ENCODE data around the gene RPS18. TPM values are rescaled to one million over a fixed set of nuclear protein-coding genes. Genes with fewer than 3 reads are reported as not detected.

Gene RPS18
- total and polyA plus RNA-seq, 9 of the 15 experiments (the other 6 are each of a cell fraction or from before 2014, with no cell fraction given) = 5,023 to 17,516 (median 8,131) TPM

GRCh38 chr6:33276864-33277662 lies 5.2 kb downstream of the RPS18 start, which contains the start of gene B3GALT4 (continued):
- TF ChIP-seq, protein P1, sequence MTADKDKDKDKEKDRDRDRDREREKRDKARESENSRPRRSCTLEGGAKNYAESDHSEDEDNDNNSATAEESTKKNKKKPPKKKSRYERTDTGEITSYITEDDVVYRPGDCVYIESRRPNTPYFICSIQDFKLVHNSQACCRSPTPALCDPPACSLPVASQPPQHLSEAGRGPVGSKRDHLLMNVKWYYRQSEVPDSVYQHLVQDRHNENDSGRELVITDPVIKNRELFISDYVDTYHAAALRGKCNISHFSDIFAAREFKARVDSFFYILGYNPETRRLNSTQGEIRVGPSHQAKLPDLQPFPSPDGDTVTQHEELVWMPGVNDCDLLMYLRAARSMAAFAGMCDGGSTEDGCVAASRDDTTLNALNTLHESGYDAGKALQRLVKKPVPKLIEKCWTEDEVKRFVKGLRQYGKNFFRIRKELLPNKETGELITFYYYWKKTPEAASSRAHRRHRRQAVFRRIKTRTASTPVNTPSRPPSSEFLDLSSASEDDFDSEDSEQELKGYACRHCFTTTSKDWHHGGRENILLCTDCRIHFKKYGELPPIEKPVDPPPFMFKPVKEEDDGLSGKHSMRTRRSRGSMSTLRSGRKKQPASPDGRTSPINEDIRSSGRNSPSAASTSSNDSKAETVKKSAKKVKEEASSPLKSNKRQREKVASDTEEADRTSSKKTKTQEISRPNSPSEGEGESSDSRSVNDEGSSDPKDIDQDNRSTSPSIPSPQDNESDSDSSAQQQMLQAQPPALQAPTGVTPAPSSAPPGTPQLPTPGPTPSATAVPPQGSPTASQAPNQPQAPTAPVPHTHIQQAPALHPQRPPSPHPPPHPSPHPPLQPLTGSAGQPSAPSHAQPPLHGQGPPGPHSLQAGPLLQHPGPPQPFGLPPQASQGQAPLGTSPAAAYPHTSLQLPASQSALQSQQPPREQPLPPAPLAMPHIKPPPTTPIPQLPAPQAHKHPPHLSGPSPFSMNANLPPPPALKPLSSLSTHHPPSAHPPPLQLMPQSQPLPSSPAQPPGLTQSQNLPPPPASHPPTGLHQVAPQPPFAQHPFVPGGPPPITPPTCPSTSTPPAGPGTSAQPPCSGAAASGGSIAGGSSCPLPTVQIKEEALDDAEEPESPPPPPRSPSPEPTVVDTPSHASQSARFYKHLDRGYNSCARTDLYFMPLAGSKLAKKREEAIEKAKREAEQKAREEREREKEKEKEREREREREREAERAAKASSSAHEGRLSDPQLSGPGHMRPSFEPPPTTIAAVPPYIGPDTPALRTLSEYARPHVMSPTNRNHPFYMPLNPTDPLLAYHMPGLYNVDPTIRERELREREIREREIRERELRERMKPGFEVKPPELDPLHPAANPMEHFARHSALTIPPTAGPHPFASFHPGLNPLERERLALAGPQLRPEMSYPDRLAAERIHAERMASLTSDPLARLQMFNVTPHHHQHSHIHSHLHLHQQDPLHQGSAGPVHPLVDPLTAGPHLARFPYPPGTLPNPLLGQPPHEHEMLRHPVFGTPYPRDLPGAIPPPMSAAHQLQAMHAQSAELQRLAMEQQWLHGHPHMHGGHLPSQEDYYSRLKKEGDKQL (CRISPR knock-in tag; IDR thresholded peaks at IDR 0.05; ENCODE audit: borderline replicate concordance) = 0 out of 2 replicates have a peak, but pooled peaks have one; percentile 85
- TF ChIP-seq RBM25 (IDR thresholded peaks at IDR 0.05; ENCODE audit: low read depth, low read length, severe bottlenecking) (no peak), SMAD3 (CRISPR knock-in tag; conservative IDR thresholded peaks at IDR 0.05) (peak; percentile 73), STAT5B (CRISPR knock-in tag; IDR thresholded peaks at IDR 0.05) (no peak), SAFB2 (IDR thresholded peaks at IDR 0.05; ENCODE audit: borderline replicate concordance, low read depth, low read length, severe bottlenecking) (no peak), NFE2L1 (tag; IDR thresholded peaks at IDR 0.05; ENCODE audit: borderline replicate concordance, low read depth) (no peak), GTF2B (IDR thresholded peaks at IDR 0.05; ENCODE audit: extremely low read depth, insufficient read length) (no peak), ZNF75A (CRISPR knock-in tag; IDR thresholded peaks at IDR 0.05) (no peak), RBM39 (optimal IDR thresholded peaks at IDR 0.05; ENCODE audit: low read depth, low read length) (peak; percentile 75), ZFP36 (IDR thresholded peaks at IDR 0.05; ENCODE audit: low read depth, low read length, partially characterized antibody) (peak; percentile 4), ESRRA (IDR thresholded peaks at IDR 0.05; ENCODE audit: borderline replicate concordance, low read depth) (peak; percentile 90), MECOM (CRISPR knock-in tag; IDR thresholded peaks at IDR 0.05) (no peak), SMAD2 (IDR thresholded peaks at IDR 0.05; ENCODE audit: low read depth, low read length) (no peak), RBFOX2 (IDR thresholded peaks at IDR 0.05; ENCODE audit: low read depth, low read length) (peak; percentile 88)
- TF ChIP-seq, protein P2, sequence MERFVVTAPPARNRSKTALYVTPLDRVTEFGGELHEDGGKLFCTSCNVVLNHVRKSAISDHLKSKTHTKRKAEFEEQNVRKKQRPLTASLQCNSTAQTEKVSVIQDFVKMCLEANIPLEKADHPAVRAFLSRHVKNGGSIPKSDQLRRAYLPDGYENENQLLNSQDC (CRISPR knock-in tag; IDR thresholded peaks at IDR 0.05) = no peak

Measured in K562 (cell line).